Esophagus (tissue), 2 donors: ENCODE measurements around the gene ARHGEF40. TPM values are rescaled to one million over a fixed set of nuclear protein-coding genes. Genes with fewer than 3 reads are reported as not detected.

Source experiments
- H3K27ac ChIP-seq, 2 donors: one replicate each; pipeline ENCODE4 v1.5.1; 2013; ENCODE audit warnings: low read depth in 2 of 2, mild to moderate bottlenecking in 2 of 2, inconsistent platforms in 1 of 2, low read length in 1 of 2, moderate library complexity in 1 of 2
- H3K27me3 ChIP-seq, 2 donors: one replicate each; pipeline ENCODE4 v1.6.1; 2013; ENCODE audit warnings: low read length in 2 of 2, control low read depth in 1 of 2, mild to moderate bottlenecking in 1 of 2; ENCODE audit not compliant: insufficient read depth in 2 of 2, control insufficient read depth in 1 of 2
- H3K36me3 ChIP-seq, 2 donors: one replicate each; pipeline ENCODE4 v1.6.1; 2013; ENCODE audit warnings: low read length in 1 of 2; ENCODE audit not compliant: control insufficient read depth in 2 of 2, insufficient read depth in 2 of 2
- H3K4me1 ChIP-seq, 2 donors: one replicate each; pipeline ENCODE4 v1.6.1; 2013; ENCODE audit warnings: low read length in 1 of 2; ENCODE audit not compliant: control insufficient read depth in 2 of 2, insufficient read depth in 2 of 2
- H3K4me3 ChIP-seq, 2 donors: one replicate each; pipeline ENCODE4 v1.5.1; 2013; ENCODE audit warnings: low read length in 2 of 2, mild to moderate bottlenecking in 2 of 2, low read depth in 1 of 2, moderate library complexity in 1 of 2
- H3K9me3 ChIP-seq, 2 donors: one replicate each; pipeline ENCODE4 v1.6.1; 2013; ENCODE audit warnings: mild to moderate bottlenecking in 2 of 2, low read depth in 1 of 2, low read length in 1 of 2, moderate library complexity in 1 of 2; ENCODE audit not compliant: control insufficient read depth in 2 of 2, insufficient read depth in 1 of 2
- WGBS, 2 donors: extraction: QIAGEN DNeasy Blood & Tissue Kit; methylation state at CpG; one replicate each; pipeline ENCODE4 v1.1.7; 2013; 5-methylcytosine and 5-hydroxymethylcytosine counted together
- polyA plus RNA-seq, 2 donors: library from polyadenylated mRNA; stranded (reverse); fragments of 200-250 nt; gene quantifications; one replicate each; pipeline ENCODE4 v1.2.3, GENCODE V29; 2013
- donor health status: healthy with polysubstance abuse.
- donor health status: Bipolar disorder and iron deficiency.

The ARHGEF40 gene
- polyA plus RNA-seq, 2 donors: 1.8 to 3.0 TPM

- Histone ChIP-seq H3K4me3 (no peak overlapping the region), H3K4me1 (no peaks in the 10 kb centered on the region), H3K9me3 (no peaks in the 10 kb centered on the region), H3K27me3 (no peaks in the 10 kb centered on the region), H3K36me3 (peaks cover 3 to 28% of the 10 kb centered on the region in 2 donors), H3K27ac (no peak overlapping the region)
- WGBS, 2 donors: 38 to 40% methylated on average over 1 of the region's 1 CpG
These were observed 19.2 kb downstream of the ARHGEF40 start for GRCh38 chr14:21089271-21089670.

- Histone ChIP-seq H3K36me3 (peaks cover 3 to 27% of the 10 kb centered on the region in 2 donors), H3K4me3 (no peak overlapping the region), H3K27ac (no peak overlapping the region), H3K9me3 (no peaks in the 10 kb centered on the region), H3K27me3 (no peaks in the 10 kb centered on the region), H3K4me1 (no peaks in the 10 kb centered on the region)
- 75 to 82% methylated on average over 5 of the region's 5 CpGs for WGBS, 2 donors
These were observed 19.7 kb downstream of the ARHGEF40 start for GRCh38 chr14:21089877-21090193.

- no peak overlapping the region for H3K27ac ChIP-seq
These were observed 20.3 kb downstream of the ARHGEF40 start for GRCh38 chr14:21090194-21090939.

GRCh38 chr14:21090940-21091663 lies 21.0 kb downstream of the ARHGEF40 start:
- no peak overlapping the region for H3K27ac ChIP-seq
- peaks cover 3 to 27% of the 10 kb centered on the region in 2 donors for H3K36me3 ChIP-seq
- no peaks in the 10 kb centered on the region for H3K4me1 ChIP-seq
- 92% methylated on average over 45 of the region's 45 CpGs for WGBS, 2 donors
- H3K4me3 ChIP-seq: no peak overlapping the region
- H3K9me3 ChIP-seq: no peaks in the 10 kb centered on the region
- H3K27me3 ChIP-seq: no peaks in the 10 kb centered on the region

More at GRCh38 chr14:21090194-21090939, 20.3 kb downstream of the ARHGEF40 start:
- Histone ChIP-seq H3K9me3 (no peaks in the 10 kb centered on the region), H3K36me3 (peaks cover 3 to 27% of the 10 kb centered on the region in 2 donors), H3K4me3 (no peak overlapping the region), H3K4me1 (no peaks in the 10 kb centered on the region), H3K27me3 (no peaks in the 10 kb centered on the region)
- 88 to 90% methylated on average over 41 to 45 of the region's 45 CpGs for WGBS, 2 donors

GRCh38 chr14:21091821-21092272 lies 21.7 kb downstream of the ARHGEF40 start:
- Histone ChIP-seq H3K9me3 (no peaks in the 10 kb centered on the region), H3K4me1 (no peaks in the 10 kb centered on the region), H3K36me3 (peaks cover 3 to 27% of the 10 kb centered on the region in 2 donors), H3K27ac (no peak overlapping the region), H3K4me3 (no peak overlapping the region), H3K27me3 (no peaks in the 10 kb centered on the region)
- WGBS, 2 donors: 90 to 92% methylated on average over 41 to 42 of the region's 42 CpGs

GRCh38 chr14:21092273-21093011 lies 22.3 kb downstream of the ARHGEF40 start:
- H3K4me3 ChIP-seq: no peak overlapping the region
- no peaks in the 10 kb centered on the region for H3K27me3 ChIP-seq
- no peak overlapping the region for H3K27ac ChIP-seq
- no peaks in the 10 kb centered on the region for H3K9me3 ChIP-seq
- peaks cover 0 to under 1% of the 10 kb centered on the region in 2 donors for H3K4me1 ChIP-seq
- H3K36me3 ChIP-seq: peaks cover 3 to 27% of the 10 kb centered on the region in 2 donors
- WGBS, 2 donors: 49 to 53% methylated on average over 55 to 59 of the region's 59 CpGs

GRCh38 chr14:21093018-21093417 lies 22.9 kb downstream of the ARHGEF40 start:
- 80 to 88% methylated on average over 36 of the region's 36 CpGs for WGBS, 2 donors
- H3K36me3 ChIP-seq: peaks cover 3 to 27% of the 10 kb centered on the region in 2 donors
- no peaks in the 10 kb centered on the region for H3K9me3 ChIP-seq
- H3K27me3 ChIP-seq: no peaks in the 10 kb centered on the region
- H3K4me1 ChIP-seq: peaks cover 0 to 2% of the 10 kb centered on the region in 2 donors
- H3K4me3 ChIP-seq: no peak overlapping the region
- no peak overlapping the region for H3K27ac ChIP-seq

GRCh38 chr14:21093769-21094681 lies 23.9 kb downstream of the ARHGEF40 start:
- no peak overlapping the region for H3K27ac ChIP-seq
- H3K4me3 ChIP-seq: no peak overlapping the region
- H3K9me3 ChIP-seq: no peaks in the 10 kb centered on the region
- H3K36me3 ChIP-seq: peaks cover under 1 to 27% of the 10 kb centered on the region in 2 donors
- no peaks in the 10 kb centered on the region for H3K27me3 ChIP-seq
- WGBS, 2 donors: 48 to 54% methylated on average over 7 of the region's 7 CpGs
- peaks cover 0 to 2% of the 10 kb centered on the region in 2 donors for H3K4me1 ChIP-seq
